IPS DF 4.7 (cell line): ENCODE measurements around the gene NCOA1.

Experiments used
- DNase-seq: peaks from one replicate; pipeline ENCODE4 v3.0.0-alpha.2; 2013; ENCODE audit warnings: low spot score; ENCODE audit errors: extremely low read depth

NCOA1 gene

DNA sequence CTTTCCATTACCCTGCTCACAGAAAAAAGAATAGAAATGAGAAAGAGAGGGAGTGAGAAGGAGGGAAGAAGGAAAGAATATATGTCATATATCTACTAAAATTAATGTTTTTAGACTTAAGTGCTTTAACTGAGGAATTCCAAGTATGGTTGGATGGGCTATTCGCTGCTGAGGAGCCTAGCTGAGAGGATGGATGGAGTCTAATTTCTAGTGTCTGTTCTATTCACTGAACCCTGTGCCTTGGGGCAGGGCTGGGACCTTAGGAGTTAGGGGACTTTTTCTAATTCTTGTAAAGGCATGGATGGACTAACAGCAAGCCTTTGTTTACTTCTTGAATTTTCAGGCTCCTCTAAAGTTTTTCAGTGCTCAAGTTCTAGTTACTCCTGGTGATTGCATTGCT is 192.4 kb downstream of the NCOA1 start:
- no peak for DNase-seq

DNA sequence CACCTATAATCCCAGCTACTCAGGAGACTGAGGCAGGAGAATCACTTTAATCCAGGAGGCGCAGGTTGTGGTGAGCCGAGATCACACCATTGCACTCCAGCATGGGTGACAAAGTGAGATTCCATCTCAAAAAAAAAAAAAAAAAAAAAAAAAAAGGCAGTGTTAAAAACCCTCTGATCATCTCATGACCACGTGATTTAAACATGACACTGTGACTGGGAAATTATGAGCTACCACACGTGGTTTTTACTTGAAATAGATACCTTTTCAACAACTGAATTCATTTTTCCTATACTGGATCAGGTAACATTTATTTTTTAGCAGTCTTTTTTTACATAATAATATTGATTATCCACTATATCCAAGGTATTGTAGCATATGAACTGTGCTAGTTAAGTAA is 199.5 kb downstream of the NCOA1 start:
- DNase-seq = no peak

DNA sequence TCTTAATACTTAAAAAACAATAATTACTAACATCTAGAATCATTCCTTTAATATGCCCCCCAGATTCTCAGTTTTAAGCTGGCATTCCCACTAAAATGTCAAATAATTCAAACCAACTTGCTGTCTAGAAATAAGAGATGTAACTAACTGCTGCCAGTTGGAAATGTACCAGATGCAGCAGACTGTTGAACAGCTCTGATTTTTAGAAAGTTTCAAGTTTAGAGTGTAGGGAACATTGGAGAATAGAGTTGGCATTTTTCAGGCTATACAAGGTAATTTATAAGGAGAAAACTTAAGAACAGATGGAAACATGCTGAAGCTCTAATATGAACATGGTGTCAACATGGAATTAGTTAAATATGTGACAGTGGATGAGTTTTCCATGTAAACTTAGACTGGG is 200.8 kb downstream of the NCOA1 start:
- no peak for DNase-seq

GRCh38 chr2:24697792-24698191 is 206.7 kb downstream of the NCOA1 start:
- DNase-seq = no peak

DNA sequence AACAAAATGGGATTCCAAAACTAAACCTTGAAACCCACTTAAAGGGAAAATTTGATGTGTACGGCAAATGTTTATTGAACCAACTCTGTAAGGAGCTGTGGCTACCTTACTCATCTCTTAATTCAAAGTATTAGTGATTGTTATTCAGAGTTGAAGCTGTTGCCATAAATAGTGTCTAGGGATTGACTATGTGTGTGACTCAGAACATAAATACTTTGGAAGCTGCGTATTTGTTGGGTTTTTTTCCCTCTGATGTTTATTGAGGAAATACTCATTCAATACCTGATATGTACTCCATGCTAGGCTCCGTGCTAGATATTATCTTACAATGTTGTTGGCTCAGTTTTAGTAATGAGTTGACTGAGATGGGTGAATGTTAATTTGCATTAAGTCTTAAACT is 211.7 kb downstream of the NCOA1 start:
- DNase-seq = no peak

DNA sequence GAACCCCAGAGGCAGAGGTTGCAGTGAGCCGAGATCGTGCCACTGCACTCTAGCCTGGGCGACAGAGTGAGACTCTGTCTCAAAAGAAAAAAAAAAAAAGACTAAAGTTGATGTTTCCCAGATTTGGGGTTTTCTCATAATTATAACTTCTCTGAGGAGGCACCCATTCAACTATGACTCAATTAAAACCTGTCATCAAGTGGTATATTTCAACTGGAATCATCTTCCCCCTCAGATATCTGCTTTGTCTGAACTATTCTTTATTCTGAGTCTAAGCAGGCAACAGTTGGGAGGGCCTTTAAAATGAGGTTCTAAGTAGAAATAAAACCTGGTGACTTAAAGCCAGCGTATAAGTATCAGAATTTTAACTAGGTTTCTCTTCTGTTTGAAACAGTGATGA is 213.6 kb downstream of the NCOA1 start:
- DNase-seq = no peak

DNA sequence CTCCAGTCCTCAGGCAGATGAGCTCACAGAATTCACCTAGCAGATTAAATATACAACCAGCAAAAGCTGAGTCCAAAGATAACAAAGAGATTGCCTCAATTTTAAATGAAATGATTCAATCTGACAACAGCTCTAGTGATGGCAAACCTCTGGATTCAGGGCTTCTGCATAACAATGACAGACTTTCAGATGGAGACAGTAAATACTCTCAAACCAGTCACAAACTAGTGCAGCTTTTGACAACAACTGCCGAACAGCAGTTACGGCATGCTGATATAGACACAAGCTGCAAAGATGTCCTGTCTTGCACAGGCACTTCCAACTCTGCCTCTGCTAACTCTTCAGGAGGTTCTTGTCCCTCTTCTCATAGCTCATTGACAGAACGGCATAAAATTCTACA is 216.1 kb downstream of the NCOA1 start:
- DNase-seq = no peak

GRCh38 chr2:24708537-24709152 is 217.6 kb downstream of the NCOA1 start:
- DNase-seq = no peak

DNA sequence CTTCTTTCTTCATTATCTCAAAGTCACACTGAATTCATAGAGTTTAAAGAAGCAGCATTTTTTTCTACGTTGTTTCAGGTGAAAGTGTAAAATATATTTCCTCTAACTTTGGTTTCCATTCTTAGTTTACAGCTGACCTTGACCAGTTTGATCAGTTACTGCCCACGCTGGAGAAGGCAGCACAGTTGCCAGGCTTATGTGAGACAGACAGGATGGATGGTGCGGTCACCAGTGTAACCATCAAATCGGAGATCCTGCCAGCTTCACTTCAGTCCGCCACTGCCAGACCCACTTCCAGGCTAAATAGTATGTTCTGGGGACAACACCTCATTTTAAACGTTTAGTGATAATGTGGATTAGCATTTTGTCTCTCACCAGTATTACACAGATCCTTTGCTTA is 219.8 kb downstream of the NCOA1 start:
- DNase-seq = no peak

- DNase-seq = no peak
Measured at GRCh38 chr2:24711865-24712264, 220.8 kb downstream of the NCOA1 start.

- DNase-seq = no peak
Measured at GRCh38 chr2:24712296-24712695, 221.2 kb downstream of the NCOA1 start.

GRCh38 chr2:24717263-24717951 is 226.4 kb downstream of the NCOA1 start:
- DNase-seq = no peak

- no peak for DNase-seq
Measured at GRCh38 chr2:24720310-24720709, 229.3 kb downstream of the NCOA1 start.

GRCh38 chr2:24721470-24721869 is 230.4 kb downstream of the NCOA1 start:
- DNase-seq = no peak

DNA sequence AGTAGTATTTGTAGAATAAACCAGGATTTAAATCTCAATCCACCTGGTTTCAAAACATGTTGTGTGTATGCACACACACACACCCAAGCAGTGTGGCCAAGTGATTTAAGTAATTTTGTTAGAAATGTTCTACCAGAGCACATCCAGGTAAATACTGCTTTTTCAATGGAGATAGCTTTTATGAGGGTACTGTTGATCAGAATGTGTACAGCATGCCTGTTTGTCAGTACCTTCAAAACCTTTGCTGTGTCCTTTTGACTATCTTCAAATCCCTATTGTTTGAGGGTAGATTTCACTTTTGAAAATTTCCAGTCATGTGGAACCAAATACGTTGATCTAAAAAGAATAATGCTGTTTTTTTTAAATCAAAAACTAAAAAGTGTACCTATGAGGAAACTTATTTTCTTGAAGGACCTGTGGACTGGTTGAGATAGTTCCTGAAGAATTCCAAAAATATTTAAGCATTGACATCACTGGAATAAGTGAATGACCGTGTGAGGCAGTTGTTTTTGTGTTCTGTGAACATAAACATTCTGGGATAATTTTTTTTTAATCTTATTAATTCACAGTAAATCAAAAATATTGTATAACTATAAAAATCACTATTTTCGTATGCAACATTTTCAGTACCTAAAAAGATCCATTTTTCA is 231.2 kb downstream of the NCOA1 start:
- DNase-seq = no peak

DNA sequence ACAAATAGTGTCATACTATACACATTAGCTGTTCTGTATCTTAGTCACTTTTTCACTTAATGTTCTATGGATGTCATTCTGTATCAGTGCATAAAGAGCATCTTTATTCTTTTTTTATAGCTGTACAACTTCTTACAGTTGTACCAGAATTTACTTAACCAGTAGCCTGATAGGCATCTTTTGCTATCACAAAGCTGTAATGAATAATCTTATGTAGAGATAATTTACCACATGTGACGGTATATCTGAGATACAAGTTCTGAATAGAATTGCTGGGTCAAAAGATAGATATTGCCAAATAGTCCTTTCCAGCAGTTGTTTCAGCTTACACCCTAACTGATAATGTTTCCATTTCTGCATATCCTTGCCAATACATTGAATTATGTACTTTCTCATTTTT is 232.1 kb downstream of the NCOA1 start:
- no peak for DNase-seq

DNA sequence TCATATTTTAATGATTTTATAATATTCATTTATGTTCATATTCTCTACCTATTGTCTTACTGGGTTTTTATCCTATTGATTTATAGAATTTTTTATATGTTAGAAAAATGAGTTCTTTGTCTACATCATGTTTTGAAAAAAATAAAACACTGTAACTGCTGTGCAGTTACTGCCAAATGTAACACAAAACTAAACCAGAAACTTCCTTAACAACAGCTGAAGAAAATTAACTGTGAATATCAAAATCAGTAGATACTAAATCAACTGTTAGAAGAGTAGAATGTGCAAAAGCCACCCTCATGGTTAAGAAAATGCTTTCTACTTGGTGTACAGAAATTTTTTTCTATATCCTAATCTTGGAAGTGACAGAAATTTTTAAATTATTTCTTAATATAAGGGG is 232.6 kb downstream of the NCOA1 start:
- no peak for DNase-seq

DNA sequence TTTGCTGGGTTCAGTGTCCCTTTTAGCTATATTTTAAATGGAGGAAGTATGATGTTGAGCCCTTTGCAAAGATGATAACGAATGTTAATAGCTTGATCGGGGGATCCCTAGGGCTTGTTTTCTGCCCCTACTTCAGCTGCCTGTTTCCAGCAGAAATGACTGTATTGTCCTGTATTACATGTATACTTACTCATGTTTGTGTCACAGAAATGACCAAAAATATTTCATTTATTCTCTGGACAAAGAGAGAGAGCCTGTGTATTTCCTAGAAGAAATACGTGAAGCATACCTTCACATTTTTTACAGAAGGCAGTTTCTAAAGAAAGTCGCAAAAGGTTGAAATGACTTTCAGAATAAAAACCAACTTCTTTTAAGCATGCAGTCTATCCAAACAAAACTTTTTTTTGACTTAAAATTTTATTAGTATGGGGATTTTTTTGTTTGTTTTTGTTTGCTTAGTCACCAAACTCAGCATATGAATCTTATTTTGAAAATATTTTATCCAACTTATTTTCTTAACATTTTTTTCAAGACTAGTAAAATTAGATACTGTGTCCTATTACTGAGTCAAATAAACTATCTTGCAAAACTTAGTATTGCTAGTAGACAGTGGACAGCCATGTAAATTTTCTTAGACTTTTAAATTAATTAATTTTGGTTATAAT is 233.2 kb downstream of the NCOA1 start:
- DNase-seq = no peak

DNA sequence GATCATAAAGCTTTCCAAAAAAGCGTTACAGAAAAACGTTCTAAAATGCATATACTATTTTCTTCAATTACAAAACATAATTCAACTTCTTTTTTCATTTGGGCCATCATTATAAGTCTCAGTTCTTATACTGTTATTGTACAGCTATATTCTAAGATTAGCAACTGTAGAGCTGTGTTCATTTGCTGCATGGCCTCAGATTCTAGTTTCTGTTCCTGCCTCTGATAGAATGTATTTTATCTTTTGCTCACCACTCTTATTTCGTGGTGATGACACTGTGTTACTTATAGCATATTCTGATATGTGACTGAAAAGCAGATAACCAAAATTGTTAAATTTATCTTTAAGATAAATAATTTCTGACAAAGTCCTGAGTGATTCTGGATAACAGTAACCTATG is 234.9 kb downstream of the NCOA1 start:
- no peak for DNase-seq

DNA sequence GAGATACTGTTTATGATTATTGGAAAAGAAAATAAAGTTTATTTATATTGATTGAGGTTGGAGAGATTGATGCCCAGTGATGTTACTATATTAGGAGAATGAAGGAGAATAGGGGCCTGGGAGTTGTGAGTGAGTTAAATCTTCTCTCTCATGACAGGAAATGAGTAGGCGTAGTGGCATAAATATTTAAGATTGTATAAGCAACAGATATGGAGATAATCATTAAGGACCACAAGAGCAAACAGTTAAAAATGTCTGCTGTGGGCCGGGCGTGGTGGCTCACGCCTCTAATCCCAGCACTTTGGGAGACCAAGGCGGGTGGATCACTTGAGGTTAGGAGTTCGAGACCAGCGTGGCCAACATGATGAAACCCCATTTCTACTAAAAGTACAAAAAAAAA is 239.4 kb downstream of the NCOA1 start:
- DNase-seq = no peak

DNA sequence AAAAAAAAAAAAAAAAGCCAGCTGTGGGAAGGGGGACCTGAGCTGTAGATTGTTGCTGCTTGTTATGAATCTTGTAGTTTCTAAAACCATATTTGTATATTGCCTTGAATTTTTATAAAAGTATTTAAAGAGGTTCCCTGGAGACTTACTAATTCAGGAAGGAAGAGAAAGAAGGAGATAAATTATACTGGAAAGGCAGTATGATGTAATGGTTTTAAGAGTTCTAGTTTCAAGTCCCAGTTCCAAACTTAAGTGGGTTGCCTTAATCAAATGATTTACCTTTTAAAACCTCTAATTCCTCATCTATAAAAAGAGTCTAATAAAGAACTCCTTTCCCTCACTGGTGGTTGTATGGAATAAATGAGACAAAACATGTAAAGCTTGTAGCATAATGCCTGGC is 240.0 kb downstream of the NCOA1 start:
- DNase-seq = no peak

DNA sequence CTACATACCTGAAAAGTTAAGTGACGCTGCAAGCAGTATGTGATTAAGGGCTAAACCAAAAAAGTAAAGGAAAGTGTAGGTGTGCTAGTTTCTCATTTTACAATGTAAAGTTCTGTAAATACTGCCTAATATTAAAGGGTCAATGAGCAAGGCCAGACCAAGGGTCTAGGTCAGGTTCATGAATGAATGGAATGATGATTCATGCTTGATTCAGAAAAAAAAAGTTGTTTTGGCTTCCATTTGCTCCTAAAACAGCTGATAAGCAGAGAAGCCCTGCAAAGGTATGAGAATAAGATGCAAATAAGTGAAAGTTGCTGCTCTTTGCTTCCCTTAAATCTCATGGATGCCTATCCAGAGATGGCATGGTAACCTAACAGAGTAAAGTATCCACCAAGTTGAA is 240.9 kb downstream of the NCOA1 start:
- no peak for DNase-seq
